Measurements from ENCODE around the gene HAGHL.

HAGHL gene, protein sequence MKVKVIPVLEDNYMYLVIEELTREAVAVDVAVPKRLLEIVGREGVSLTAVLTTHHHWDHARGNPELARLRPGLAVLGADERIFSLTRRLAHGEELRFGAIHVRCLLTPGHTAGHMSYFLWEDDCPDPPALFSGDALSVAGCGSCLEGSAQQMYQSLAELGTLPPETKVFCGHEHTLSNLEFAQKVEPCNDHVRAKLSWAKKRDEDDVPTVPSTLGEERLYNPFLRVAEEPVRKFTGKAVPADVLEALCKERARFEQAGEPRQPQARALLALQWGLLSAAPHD

GRCh38 chr16:726438-727290 lies at the start of gene HAGHL, which contains the start of gene CCDC78:
TSS of gene HAGHL (plus strand) at chr16:727106. CDS start at chr16:727510, 404 bp downstream.
TSS of gene CCDC78 (minus strand) at chr16:726443. CDS start at chr16:726367, 76 bp downstream.
- peak; percentile 26 to 58 for DNase-seq

DNA sequence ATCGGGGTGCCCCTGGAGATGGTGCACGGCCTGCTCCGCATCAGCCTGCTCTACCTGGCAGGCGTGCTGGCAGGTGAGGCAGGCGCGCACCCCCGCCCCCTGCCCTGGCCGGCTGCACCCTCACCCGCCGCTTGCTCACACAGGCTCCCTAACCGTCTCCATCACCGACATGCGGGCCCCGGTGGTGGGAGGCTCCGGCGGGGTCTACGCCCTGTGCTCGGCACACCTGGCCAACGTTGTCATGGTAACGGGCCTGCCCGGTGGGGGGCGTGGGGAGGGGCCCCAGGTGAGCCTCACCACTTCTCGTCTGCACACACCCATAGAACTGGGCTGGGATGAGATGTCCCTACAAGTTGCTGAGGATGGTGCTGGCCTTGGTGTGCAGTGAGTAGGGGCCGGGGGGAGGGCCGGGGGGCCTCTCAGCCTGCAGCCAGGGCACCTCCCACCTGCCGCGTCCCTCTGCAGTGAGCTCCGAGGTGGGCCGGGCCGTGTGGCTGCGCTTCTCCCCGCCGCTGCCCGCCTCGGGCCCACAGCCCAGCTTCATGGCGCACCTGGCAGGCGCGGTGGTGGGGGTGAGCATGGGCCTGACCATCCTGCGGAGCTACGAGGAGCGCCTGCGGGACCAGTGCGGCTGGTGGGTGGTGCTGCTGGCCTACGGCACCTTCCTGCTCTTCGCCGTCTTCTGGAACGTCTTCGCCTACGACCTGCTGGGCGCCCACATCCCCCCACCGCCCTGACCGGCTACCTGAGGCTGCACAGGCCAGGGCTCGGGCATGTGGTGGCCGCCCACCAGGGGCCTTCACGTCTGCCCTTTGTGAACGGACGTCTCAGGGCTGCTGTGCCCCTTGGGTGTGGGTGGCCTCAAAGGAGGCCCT lies 49.4 kb upstream of the HAGHL start:
- DNase-seq: no peak

DNA sequence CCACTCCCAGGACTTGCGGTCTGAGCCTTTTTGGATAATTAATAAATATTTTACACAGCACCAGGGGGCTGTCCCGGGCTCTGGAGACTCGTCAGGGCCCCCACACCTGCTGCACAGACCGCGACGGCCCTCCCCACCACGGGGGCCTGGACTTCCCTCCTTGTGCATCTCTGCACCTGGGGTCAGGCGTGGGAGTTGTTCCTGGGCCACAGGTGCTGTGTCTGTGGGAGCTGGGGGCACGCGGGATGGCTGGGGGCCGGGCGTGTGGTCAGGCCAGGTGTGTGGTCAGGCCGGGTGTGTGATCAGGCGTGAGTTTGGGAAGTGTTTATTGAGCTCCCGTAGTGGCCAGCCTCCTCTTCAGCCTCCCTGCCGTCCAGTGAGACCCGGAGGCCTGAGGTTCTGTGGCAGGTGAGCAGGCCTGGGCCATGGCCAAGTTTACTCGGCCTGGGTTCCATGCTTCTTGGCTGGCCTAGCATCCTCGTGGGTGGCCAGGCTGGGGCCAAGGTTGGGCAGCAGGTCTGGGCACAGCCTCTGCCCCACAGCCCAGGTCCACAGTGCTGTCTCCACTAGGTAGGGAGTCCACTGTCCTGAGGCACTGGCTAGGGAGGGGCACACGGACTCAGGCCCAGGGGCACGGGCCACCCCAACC lies 48.6 kb upstream of the HAGHL start:
- no peak for DNase-seq

DNA sequence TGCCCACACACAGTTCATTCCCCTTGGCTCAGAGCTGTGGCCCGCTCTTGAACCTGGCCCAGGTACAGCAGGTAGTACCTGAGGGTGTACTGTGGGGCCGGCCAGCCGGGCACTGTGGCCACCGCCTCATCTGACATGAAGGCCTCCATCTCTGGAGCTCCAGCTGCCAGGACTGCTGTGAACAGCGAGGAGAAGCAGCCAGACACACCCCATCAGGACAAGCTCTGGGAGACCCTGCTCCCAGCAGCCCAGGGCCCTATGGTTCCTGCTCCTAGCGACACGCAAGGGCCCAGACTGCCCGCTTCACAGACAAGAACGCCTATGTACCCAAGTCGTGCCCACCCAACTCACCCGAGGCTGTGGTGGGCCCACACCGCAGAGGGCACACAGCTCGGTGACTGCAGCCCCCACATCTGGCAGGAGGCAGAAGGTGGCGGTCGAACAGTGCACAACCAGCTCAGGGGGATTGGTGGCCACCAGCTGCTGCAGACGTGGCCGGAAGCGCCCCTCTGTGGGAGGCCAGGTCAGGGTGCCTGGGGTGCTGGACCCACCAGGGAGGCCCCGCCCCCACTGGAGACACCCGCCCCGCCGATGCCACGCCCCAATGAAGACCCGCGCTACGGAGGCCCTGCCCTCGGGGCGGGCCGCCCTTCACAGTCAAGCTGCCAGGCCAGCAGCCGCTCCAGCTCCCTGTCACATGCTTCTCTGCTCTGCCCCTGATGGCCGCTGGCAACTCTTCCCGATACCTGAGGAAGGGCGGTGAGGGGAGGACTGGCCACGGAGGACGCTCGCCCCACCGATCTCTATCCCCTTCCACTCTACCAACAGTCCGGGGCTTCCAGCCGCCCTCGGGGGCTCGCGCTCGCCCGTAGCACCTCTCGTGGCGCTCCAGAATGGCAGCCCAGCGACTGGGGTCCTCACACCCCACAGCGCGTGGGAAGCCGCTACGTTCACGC lies 47.8 kb upstream of the HAGHL start:
- DNase-seq: peak in 1 of 2 donors; percentile 30

- peak; percentile 78 to 93 for DNase-seq
Observed at GRCh38 chr16:679814-680624, 46.9 kb upstream of the HAGHL start, which contains the start of gene STUB1. TSS of gene STUB1 (plus strand) at chr16:680410. CDS start at chr16:680526, 116 bp downstream.

- DNase-seq: no peak
Observed at GRCh38 chr16:680625-680945, 46.3 kb upstream of the HAGHL start.

- no peak for DNase-seq
Observed at GRCh38 chr16:680967-681745, 45.8 kb upstream of the HAGHL start.

- DNase-seq: no peak
Observed at GRCh38 chr16:681746-682427, 45.0 kb upstream of the HAGHL start.

GRCh38 chr16:682493-683395 lies 44.2 kb upstream of the HAGHL start:
- DNase-seq: no peak

GRCh38 chr16:683396-684070 lies 43.4 kb upstream of the HAGHL start:
- DNase-seq: no peak

- DNase-seq: peak; percentile 89 to 93
Observed at GRCh38 chr16:684071-684794, 42.7 kb upstream of the HAGHL start, which contains the start of gene JMJD8. TSS of gene JMJD8 (minus strand) at chr16:684334. CDS start at chr16:684319, 15 bp downstream.

DNA sequence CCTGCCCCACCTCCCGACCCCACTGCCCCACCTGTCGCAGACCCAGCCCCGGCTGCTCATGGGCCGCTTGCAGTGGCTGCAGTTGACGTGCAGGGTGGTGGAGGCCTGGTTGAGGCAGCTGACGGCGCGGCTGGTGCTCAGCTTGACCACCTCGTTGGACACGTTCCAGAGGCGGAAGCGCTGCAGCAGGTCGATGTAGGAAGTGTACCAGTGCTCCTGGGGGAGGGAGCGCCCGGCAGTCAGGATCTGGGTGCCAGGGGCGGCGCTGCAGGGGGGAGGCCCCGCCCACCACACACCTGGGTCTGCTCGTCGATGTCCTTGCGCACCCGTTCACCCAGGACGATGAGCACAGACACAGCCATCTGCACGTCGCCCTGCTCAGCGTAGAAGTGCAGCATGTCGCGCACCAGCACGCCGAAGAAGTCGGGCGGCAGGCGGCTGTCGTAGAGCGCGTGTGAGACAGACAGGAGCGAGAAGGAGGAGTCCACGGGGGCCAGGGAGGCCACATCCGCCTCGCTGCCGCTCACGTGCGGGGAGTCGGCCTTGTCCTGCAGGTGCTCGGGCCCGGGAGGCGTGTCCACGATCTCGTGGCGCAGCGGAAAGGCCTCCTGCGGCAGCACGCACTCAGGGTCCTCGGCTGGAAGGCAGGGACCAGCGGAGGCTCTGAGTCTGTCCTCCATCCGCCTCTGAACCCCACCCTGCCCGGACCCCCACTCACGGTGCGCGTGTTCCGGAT lies 41.8 kb upstream of the HAGHL start:
- no peak for DNase-seq

DNA sequence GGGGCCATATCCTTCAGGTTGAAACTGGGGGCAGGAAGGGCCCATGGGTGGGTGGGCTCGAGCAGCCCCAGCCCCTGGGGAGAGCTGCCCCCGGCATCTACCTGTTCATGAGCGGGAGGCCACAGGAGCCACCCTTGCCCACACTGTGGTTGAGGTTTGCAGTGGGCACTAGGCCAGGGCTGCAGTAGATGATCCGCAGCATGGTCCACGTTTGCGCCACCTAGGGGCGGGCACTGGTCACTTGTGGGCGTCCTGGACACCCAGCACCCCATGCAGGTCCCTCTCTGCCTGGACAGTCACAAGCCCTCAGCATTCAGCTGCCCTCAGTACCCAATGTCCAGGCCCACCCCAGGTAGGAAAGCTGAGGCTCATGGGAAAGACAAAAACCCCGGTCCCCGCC lies 40.9 kb upstream of the HAGHL start:
- DNase-seq: no peak

- no peak for DNase-seq
Observed at GRCh38 chr16:686459-687260, 40.2 kb upstream of the HAGHL start.

- DNase-seq: no peak
Observed at GRCh38 chr16:687499-687898, 39.4 kb upstream of the HAGHL start.
